Measurements from ENCODE around the gene TXNL4B. TPM values are rescaled to one million over a fixed set of nuclear protein-coding genes. Genes with fewer than 3 reads are reported as not detected.

The TXNL4B gene
- total RNA-seq, 1 experiment from 2014 or later, result 9.9 TPM

- Histone ChIP-seq H4K5ac (ENCODE audit: insufficient read length, low read depth, low read length) (no peak overlapping the region), H4K8ac (replicated peaks; ENCODE audit: insufficient read length, low read depth, low read length) (no peak overlapping the region), H3K4me2 (ENCODE audit: insufficient read depth, insufficient read length, low read length) (no peak overlapping the region), H2BK20ac (ENCODE audit: low read depth, low read length, poor library complexity, severe bottlenecking) (no peak overlapping the region), H4K20me1 (ENCODE audit: control insufficient read depth, insufficient read depth, insufficient read length) (no peaks in the 10 kb centered on the region), H2BK15ac (ENCODE audit: low read depth, low read length) (no peak overlapping the region), H2AK5ac (ENCODE audit: insufficient read length, low read length) (no peak overlapping the region), H3K14ac (ENCODE audit: insufficient read depth, low read length) (no peak overlapping the region), H3K9me3 (ENCODE audit: control insufficient read depth, low read depth, low read length) (no peaks in the 10 kb centered on the region), H2BK12ac (ENCODE audit: insufficient read length, low read depth, low read length) (no peak overlapping the region), H3K27me3 (ENCODE audit: insufficient read depth, low read length) (no peaks in the 10 kb centered on the region), H3K56ac (ENCODE audit: insufficient read length, low read depth, low read length) (no peak overlapping the region), H3K23me2 (ENCODE audit: insufficient read length, low read depth, low read length, poor library complexity, severe bottlenecking) (no peaks in the 10 kb centered on the region), H3K4me1 (ENCODE audit: insufficient read depth, low read length) (no peaks in the 10 kb centered on the region), H3K4ac (ENCODE audit: low read depth, low read length) (no peak overlapping the region), H3K18ac (ENCODE audit: insufficient read length, low read depth, low read length) (no peak overlapping the region), H3K79me2 (ENCODE audit: insufficient read depth, low read length) (no peaks in the 10 kb centered on the region), H3T11ph (ENCODE audit: low read length) (no peak overlapping the region), H3K23ac (ENCODE audit: insufficient read length, low read depth, low read length) (no peak overlapping the region), H3K27ac (ENCODE audit: insufficient read length, low read depth, low read length) (no peak overlapping the region), H4K91ac (ENCODE audit: insufficient read length, low read depth, low read length) (no peak overlapping the region), H2BK5ac (ENCODE audit: insufficient read length, low read length) (no peak overlapping the region), H2AFZ (ENCODE audit: low read length) (no peak overlapping the region), H3K79me1 (ENCODE audit: insufficient read depth, low read depth, low read length, poor library complexity, severe bottlenecking) (no peaks in the 10 kb centered on the region), H3K9ac (ENCODE audit: extremely low read depth, insufficient read length, low read length) (no peak overlapping the region), H2BK120ac (ENCODE audit: low read depth, low read length, poor library complexity, severe bottlenecking) (no peak overlapping the region)
- peaks cover 4 to 5% of the 10 kb centered on the region in 2 experiments; a peak in 3 of 5 replicates for H3K9me3 Mint-ChIP-seq
- no peaks in the 10 kb centered on the region for H3K4me1 Mint-ChIP-seq
- no peak for DNase-seq
- WGBS (ENCODE audit: extremely low coverage, insufficient read length, low lambda C conversion rate), result no CpG with 5 or more reads among the region's 6 CpGs
- no peak overlapping the region for H3K27ac Mint-ChIP-seq
- peaks cover 5% of the 10 kb centered on the region for H3K27me3 Mint-ChIP-seq (ENCODE audit: low read depth)
- no peaks in the 10 kb centered on the region; a peak in 1 of 7 replicates for H3K36me3 Mint-ChIP-seq (ENCODE audit: insufficient read depth in 1 of 3, low read depth in 3 of 3)
- H3K4me3 Mint-ChIP-seq, result no peak overlapping the region
- TF ChIP-seq CTCF (conservative IDR thresholded peaks at IDR 0.05), result no peak
Observed at GRCh38 chr16:72044296-72044695, 49.1 kb downstream of the TXNL4B start.

Measured in H9 (cell line).